Activated T-cell treated with anti-CD3 and anti-CD28 coated beads, Interleukin-2, amount 50 U/mL, for 1 hour (primary cell): Measurements from ENCODE around the gene RGS17.

Source experiments
- DNase-seq: peaks from one replicate; pipeline ENCODE4 v3.0.0-alpha.2; 2020

Gene RGS17

GRCh38 chr6:153081914-153082313 lies 49.2 kb downstream of the RGS17 start:
- no peak for DNase-seq

DNA sequence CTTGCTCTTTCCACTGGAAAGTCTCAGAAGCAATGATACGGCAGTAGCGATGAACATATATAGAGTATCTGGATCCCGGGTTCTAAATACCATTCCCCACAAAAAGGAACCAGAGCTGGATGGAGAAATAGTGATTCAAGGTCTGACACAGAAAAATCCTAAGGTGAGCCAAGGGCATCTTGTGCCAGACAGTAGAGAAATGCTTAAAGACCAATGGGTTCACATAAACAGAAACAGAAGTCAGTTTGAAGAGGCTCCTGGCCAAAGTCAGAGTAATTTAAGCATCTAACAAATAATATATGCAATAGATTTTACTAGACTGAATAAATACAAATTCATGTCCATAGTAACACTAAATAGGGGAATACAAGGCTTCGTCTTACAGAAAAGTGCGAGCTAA lies 54.7 kb downstream of the RGS17 start:
- DNase-seq, result no peak

DNA sequence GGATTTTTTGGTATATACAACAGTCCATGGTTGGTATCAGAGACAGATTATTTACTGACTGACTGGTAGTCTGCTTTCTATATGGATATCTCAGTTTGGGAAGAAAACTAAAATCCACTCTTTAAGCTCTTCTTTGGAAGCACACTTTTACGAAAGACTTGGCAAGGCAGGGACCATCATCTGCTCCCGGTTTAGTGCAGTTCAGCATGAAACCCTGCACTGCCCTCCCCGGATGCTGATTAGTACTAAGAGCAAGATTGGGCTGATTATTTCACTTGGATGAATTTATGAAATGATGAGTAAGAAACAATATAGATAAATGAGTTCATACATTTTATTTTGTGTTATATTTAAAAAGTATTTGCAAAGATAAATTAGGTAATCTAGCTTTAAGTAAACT lies 56.3 kb downstream of the RGS17 start:
- DNase-seq, result no peak

GRCh38 chr6:153073841-153074240 lies 57.2 kb downstream of the RGS17 start:
- no peak for DNase-seq

DNA sequence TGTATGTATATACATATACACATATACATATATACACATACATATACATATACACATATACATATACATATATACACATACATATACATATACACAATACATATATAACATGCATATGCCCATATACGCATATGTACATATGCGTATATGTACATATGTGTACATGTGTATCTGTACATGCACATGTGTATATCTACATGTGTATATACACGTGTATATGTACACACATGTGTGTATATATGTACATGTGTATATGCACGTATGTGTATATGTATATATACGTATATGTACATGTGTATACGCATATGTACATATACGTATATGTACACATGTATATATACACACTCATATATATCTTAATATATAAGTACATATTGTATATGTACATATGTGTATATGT lies 60.3 kb downstream of the RGS17 start:
- no peak for DNase-seq

DNA sequence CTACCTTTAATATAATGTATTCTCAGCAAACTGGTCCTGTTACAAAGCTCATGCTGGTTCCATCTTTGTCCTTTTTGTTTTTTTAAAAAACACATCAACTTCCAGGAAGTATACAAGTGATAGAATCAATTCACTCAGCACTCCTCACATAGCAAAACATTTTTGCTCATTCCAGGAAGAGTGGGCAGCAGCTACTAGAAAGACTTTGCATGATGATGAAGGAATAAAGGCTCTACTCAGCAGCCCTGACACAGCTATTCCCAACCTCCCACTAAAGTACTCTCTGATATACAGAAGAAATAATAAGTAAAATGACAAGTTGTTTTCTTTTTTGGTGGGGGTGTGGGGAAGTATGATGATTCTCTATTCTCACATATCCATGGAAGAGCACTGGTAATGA lies 61.2 kb downstream of the RGS17 start:
- no peak for DNase-seq

GRCh38 chr6:153065222-153065621 lies 65.9 kb downstream of the RGS17 start:
- DNase-seq, result no peak

DNA sequence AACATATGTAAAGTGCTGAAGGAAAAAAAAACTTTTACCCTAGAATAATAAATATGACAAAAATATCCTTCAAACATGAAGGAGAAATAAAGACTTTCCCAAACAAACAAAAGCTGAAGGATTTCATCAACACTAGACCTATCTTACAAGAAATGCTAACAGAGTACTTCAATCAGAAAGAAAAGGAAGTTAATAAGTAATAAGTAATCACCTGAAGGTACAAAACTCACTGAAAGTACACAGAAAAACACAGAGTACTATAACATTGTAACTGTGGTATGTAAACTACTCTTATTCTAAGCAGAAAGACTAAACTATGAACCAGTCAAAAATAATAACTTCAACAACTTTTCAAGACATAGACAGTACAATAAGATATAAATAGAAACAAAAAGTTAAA lies 67.1 kb downstream of the RGS17 start:
- no peak for DNase-seq

GRCh38 chr6:153062516-153062915 lies 68.6 kb downstream of the RGS17 start:
- no peak for DNase-seq

- no peak for DNase-seq
Observed at GRCh38 chr6:153059757-153060156, 71.3 kb downstream of the RGS17 start.

DNA sequence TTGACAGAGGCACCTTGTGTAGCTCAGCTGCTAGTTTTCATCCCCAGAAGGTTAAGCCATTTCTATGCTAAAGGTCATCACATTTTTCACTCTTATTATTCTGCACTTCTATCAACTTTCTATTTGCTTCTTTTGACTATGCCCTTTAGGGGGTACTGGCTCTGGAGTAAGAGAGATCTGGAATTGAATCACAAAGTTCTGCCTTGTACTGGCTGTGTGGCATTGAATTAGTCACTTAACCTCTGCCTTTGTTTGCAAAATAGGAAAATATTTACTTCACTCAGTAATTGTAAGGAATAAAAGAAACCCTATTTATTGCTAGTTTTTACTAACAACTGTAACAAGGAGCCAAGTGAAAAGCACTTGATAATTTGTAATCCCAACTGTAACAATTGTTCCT lies 71.8 kb downstream of the RGS17 start:
- no peak for DNase-seq

DNA sequence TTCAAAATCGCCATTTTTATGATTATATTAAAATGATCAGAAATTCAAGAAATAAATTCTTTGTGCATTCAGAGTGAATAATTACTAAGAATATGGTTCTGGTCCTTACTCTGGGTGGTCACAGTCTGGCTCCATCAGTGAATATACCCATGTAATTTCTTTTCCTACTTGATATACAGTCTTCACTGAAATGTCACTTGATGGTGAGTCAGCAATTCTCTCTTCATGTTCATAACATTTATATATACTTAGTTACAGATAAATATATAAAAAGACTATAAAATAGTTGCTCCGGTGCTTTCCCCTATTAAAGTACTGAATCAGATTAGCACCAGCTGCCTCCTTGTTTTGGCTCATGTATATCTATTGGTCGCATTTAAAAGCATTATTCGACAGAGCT lies 72.2 kb downstream of the RGS17 start:
- no peak for DNase-seq

DNA sequence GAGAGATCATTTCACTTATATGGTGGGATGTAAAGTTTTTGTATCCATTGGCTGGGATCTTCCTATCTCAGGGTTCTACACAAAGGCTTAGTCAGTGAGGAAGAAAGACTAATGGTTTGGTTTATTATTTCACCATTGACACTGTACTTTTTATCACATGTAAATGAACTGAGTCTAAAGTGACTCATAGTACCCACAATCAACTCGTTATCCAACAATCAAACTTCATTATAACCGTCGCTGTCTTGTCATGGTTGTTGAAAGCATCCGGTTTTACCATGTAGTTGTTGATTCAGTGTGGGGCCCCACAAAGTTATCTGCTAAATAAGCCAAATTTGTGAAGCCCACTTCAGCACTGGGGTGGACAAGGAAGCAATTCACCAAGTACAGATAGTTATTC lies 72.8 kb downstream of the RGS17 start:
- DNase-seq, result no peak

DNA sequence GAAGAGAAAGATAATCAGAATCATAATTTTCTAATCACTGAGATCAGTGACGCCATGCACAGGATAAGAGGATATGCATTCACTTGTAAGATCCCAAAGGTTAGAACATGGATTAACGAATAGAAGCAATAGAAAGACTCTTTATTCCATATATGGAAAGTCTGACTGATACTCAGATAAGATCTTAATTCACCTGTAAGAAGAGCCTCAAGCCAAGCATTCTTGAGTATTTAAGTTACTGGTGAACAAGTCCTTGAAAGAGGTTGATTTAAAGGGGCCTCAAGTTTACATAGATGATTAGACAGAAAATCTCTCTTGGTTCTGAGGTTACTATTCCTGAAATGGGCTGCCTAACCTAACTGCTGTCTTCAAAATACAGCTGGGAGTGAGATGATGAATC lies 74.8 kb downstream of the RGS17 start:
- DNase-seq, result no peak

GRCh38 chr6:153051801-153052200 lies 79.3 kb downstream of the RGS17 start:
- DNase-seq, result no peak

- DNase-seq, result no peak
Observed at GRCh38 chr6:153048631-153049030, 82.5 kb downstream of the RGS17 start.

GRCh38 chr6:153047386-153047785 lies 83.7 kb downstream of the RGS17 start:
- DNase-seq, result no peak

DNA sequence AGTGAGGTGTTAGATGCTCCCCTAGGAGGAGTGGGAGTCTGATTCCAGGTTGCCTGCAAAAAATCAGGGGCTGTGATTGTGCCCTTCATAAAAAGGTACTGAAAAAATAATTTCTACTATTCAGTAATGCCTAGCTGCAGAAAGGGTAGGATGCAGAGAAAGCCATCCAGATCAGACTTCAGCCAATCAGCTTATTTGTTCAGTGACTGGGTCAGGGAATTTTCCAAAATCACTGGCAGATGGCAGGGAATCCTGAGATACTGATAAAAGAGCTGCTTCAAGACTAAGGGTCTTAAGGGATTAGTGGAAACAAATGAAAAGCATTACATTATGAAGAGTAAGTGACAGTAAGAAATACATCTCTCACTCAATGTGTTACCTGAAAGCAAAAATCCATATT lies 85.8 kb downstream of the RGS17 start:
- DNase-seq, result no peak

GRCh38 chr6:153044295-153044694 lies 86.8 kb downstream of the RGS17 start:
- DNase-seq, result no peak

- DNase-seq, result no peak
Observed at GRCh38 chr6:153043719-153044118, 87.4 kb downstream of the RGS17 start.

- no peak for DNase-seq
Observed at GRCh38 chr6:153038378-153039057, 92.6 kb downstream of the RGS17 start.

DNA sequence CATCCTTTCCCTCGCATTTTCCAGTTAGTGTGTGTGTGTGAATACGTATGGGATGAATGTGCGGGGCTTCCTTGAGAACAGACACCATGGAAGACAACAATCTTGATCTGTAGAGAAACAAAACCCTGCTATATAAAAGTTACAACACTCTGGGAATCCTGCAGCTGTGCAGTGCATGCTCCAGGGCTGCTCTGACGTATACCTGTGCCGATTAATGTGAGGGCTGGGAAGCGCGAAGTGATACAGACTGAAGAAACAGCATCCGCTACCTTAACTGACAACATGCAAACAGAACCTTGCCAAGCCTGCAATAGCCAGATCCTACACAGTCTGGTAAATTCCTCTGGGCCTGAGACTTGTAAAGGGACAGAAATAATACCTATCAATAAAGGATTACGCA lies 96.9 kb downstream of the RGS17 start:
- DNase-seq, result no peak

GRCh38 chr6:153032255-153032882 lies 98.7 kb downstream of the RGS17 start:
- DNase-seq, result no peak

DNA sequence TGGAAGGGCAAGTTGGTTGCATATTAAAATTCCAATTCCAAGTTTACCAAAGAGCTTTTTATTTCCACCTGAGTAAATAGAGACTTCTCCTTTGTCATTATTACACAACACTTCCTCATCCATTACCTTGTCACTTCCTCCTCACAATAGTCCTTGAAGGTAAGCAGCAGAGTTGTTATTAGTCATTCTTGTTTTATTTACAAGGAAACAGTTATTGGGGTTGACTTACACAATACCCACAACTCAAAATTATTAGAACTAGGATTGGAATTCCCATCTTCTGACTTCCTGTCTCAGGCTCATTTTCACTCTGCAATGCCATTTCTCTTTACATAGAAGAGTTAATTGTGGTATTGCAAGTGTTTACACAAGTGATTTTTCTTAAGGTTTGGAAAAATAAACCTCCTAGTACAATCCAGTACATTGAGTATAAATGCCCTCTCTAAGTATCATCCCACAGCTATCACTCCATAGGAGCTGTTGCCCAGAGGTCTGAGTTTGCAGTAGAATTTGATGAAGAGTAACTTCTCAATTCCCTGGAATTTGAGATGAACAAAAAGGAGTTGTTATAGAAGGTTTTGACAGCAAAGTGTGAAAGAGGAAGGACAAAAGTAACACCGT lies 99.6 kb downstream of the RGS17 start:
- no peak for DNase-seq

DNA sequence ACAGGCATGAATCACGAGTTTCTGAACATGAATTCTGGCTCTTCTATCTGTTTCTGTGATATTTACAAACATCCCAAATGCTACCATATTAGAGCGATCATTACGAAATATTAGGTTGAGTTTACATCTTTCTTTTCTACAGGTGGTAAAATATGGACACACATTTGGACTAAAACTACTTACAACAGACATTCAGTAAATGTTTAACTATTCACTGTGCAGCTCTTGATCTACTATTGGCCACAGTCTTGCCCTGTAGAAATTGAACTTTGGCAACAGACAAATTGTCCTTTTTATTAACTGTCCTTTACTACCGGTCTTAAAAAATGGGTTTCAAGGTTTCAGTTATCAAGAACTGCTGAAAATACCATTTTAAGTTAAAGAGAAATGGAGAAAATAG lies 102.1 kb downstream of the RGS17 start:
- no peak for DNase-seq
